BJ (cell line): ENCODE data around the gene GPR32. TPM values are rescaled to one million over a fixed set of nuclear protein-coding genes. Genes with fewer than 3 reads are reported as not detected.

Experiments
- CTCF ChIA-PET: fragments of 350-600 bp; formaldehyde crosslinking; extraction: SDS; loops from one replicate; lab custom pipeline; 2021; ENCODE audit warnings: antibody characterized with exemption, inconsistent platforms; lab: Yijun Ruan, JAX
- POLR2A ChIA-PET: fragments of 300-600 bp; sonication (Branson Sonifier 250); formaldehyde crosslinking; extraction: SDS; loops from one replicate; lab custom pipeline; 2021; ENCODE audit warnings: antibody characterized with exemption; lab: Charles Lee
- DNase-seq: peaks from one replicate; pipeline ENCODE4 v3.0.0-alpha.2; 2011; ENCODE audit warnings: low read depth
- H3K27me3 ChIP-seq: 2 replicates; pipeline ENCODE4 v1.6.0; 2011; ENCODE audit warnings: low read length; ENCODE audit not compliant: control insufficient read depth, insufficient read depth
- H3K36me3 ChIP-seq: 2 replicates; pipeline ENCODE4 v1.5.1; 2011; ENCODE audit warnings: low read length; ENCODE audit not compliant: control insufficient read depth, insufficient read depth
- H3K4me3 ChIP-seq: 2 replicates; pipeline ENCODE4 v1.5.1; 2011; ENCODE audit warnings: low read depth, mild to moderate bottlenecking, control low read depth, low read length
- CTCF ChIP-seq: IDR thresholded peaks from 2 replicates; pipeline ENCODE4 v1.5.1; 2011; ENCODE audit warnings: low read depth, mild to moderate bottlenecking, control low read depth, inconsistent platforms, low read length, moderate library complexity; ENCODE audit not compliant: insufficient read depth
- polyA plus RNA-seq: library from polyadenylated mRNA; depleted of rRNA; stranded (reverse); fragments of >200 nt; gene quantifications from 2 replicates; pipeline ENCODE4 v1.2.3, GENCODE V29; 2011

GPR32 gene
- polyA plus RNA-seq, 1 experiment, result not detected

- ChIA-PET POLR2A (no interaction called here), CTCF (no interaction called here)
- Histone ChIP-seq H3K27me3 (no peaks in the 10 kb centered on the region), H3K36me3 (no peaks in the 10 kb centered on the region), H3K4me3 (no peak overlapping the region)
- no peak for DNase-seq
- TF ChIP-seq CTCF, result no peak
These were observed 42.2 kb downstream of the GPR32 start for GRCh38 chr19:50812474-50812873.

- no peak overlapping the region for H3K4me3 ChIP-seq
- TF ChIP-seq CTCF, result no peak
- POLR2A ChIA-PET, result no interaction called here
- CTCF ChIA-PET, result no interaction called here
- H3K27me3 ChIP-seq, result peaks cover 13% of the 10 kb centered on the region
- DNase-seq, result no peak
- H3K36me3 ChIP-seq, result no peaks in the 10 kb centered on the region
These were observed 44.6 kb downstream of the GPR32 start for GRCh38 chr19:50814883-50815282.

- no peak for DNase-seq
- no peak overlapping the region for H3K4me3 ChIP-seq
- no peak for TF ChIP-seq CTCF
- no peaks in the 10 kb centered on the region for H3K36me3 ChIP-seq
- ChIA-PET CTCF (no interaction called here), POLR2A (no interaction called here)
- peaks cover 17% of the 10 kb centered on the region for H3K27me3 ChIP-seq
These were observed 45.2 kb downstream of the GPR32 start for GRCh38 chr19:50815439-50815838.

- ChIA-PET CTCF (no interaction called here), POLR2A (no interaction called here)
- DNase-seq, result no peak
- Histone ChIP-seq H3K4me3 (peak overlapping the region; percentile 38), H3K27me3 (peaks cover 22% of the 10 kb centered on the region), H3K36me3 (no peaks in the 10 kb centered on the region)
- no peak for TF ChIP-seq CTCF
These were observed 47.9 kb downstream of the GPR32 start for GRCh38 chr19:50817941-50818858.

GRCh38 chr19:50818859-50819472 is 48.7 kb downstream of the GPR32 start:
- Histone ChIP-seq H3K27me3 (peaks cover 22% of the 10 kb centered on the region), H3K4me3 (no peak overlapping the region), H3K36me3 (no peaks in the 10 kb centered on the region)
- ChIA-PET POLR2A (no interaction called here), CTCF (interaction anchor here (0.6 to 0.9 kb wide), 2 partner anchors 37 to 87 kb away, joined by 3 read pairs; no protein-coding TSS in a partner anchor)
- no peak for TF ChIP-seq CTCF
- no peak for DNase-seq
